HG02588 (cell line): ENCODE measurements around the gene KIAA1586.
"Not testable (repeated sequence)": the region's sequence is repeated elsewhere in the genome, so short reads cannot be mapped to it uniquely, and the experiment has no call there.

ENCODE experiments used
- ATAC-seq: cut with Tn5 transposase; IDR thresholded peaks from one replicate; pipeline ENCODE4 v1.9.1; 2021; ENCODE audit warnings: mild to moderate bottlenecking, moderate library complexity; ENCODE audit not compliant: unreplicated experiment

Gene KIAA1586, protein sequence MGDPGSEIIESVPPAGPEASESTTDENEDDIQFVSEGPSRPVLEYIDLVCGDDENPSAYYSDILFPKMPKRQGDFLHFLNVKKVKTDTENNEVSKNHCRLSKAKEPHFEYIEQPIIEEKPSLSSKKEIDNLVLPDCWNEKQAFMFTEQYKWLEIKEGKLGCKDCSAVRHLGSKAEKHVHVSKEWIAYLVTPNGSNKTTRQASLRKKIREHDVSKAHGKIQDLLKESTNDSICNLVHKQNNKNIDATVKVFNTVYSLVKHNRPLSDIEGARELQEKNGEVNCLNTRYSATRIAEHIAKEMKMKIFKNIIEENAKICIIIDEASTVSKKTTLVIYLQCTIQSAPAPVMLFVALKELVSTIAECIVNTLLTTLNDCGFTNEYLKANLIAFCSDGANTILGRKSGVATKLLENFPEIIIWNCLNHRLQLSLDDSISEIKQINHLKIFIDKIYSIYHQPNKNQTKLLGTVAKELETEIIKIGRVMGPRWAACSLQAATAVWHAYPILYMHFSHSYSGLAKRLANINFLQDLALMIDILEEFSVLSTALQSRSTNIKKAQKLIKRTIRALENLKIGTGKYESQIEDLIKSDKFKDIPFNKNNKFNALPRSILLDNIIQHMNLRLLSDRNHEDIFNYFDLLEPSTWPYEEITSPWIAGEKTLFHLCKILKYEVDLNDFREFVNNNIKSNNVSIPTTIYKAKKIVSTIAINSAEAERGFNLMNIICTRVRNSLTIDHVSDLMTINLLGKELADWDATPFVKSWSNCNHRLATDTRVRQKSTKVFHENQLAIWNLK

DNA sequence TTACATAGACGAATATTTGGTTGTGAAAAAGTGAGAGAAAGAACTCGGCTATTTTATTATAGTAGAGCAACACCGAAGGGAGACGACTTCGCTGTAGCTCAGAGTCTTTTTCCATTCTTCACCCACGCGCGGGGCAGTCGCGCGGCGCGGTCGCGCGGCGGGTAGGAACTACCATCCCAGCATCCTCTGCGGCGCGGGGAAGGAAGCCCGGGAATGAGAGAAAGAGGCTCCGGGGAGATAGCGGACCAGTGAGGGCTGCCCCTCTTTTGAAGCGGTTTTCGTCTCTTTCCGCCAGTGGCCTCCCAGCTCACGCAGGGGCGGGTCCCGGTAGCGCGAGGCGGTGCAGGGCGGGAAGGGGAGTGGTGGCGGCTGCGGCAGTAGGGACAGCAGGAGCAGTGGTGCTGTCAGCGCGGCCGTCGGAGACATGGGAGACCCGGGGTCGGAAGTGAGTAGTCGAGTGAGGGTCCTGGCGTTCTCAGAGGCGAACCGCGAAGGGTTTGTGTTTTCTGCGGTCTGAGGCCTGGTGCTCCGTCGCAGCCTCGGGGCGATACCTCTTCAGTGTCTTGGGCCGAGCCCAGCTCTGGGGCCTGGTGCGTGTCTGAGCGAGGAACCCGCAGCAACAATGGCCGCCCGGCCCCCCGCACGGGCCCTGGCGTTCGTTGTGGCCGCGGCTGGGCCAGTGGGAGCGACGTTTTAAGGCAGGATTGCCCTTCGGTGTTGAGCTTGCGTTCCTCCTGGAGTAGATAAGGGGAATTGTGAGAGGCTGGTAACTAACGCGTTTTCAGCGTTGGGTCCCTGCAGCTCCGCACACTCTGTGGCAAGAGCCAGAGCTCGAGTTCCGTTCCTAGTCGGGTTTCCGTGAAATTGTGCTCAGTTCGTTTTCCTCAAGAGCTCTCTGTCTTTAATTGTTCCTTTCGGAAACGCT, at the start of gene KIAA1586:
TSS of gene KIAA1586 (plus strand) at position 362 of the 925 bp plus-strand sequence. CDS start at position 425, 63 bp downstream.
- peak; percentile 96 for ATAC-seq

DNA sequence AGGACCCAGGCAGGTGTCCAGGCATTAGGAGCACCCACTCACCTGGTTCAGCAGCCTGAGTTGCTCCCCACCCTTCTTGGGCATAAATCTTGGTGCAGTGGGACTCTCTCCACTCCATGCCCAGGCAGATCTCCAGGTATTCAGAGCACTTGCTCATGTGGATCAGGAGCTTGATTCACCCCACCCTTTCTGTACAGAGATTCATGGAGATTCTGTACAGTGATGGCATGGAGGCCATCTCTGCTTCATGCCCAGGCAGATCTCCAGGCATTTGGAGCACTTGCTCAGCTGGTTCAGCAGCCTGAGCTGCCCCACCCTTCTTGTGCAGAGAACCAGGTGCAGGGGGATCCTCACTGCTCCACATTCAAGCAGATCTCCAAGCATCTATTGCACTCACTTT, 47.4 kb upstream of the KIAA1586 start:
- ATAC-seq, result no peak

DNA sequence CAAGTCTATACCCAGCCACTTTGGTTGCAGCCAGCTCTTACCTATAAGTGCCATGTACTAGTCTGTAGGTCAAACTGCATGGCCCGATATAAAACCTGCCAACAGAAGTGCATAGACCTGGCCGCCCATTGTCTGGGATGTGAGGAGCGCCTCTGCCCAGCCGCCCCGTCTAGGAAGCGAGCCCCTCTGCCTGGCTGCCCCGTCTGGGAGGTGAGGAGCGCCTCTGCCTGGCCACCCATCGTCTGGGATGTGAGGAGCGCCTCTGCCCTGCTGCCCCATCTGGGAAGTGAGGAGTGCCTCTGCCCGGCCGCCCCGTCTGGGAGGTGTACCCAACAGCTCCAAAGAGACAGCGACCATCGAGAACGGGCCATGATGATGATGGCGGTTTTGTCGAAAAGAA, 46.7 kb upstream of the KIAA1586 start:
- ATAC-seq, result not testable (repeated sequence)

DNA sequence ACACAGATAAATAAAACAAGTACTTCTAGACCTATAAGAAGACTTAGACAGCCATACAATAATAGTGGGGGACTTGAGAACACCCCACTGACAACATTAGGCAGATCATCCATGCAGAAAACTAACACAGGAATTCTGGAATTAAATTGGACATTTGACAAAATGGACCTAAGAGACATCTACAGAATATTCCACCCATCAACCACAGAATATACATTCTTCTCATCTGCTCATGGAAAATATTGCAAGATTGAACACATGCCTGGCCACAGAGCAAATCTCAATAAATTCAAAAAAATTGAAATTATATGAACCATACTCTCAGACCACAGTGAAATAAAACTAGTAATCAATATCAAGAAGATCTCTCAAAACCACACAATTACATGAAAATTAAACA, 44.3 kb upstream of the KIAA1586 start:
- ATAC-seq, result no peak

DNA sequence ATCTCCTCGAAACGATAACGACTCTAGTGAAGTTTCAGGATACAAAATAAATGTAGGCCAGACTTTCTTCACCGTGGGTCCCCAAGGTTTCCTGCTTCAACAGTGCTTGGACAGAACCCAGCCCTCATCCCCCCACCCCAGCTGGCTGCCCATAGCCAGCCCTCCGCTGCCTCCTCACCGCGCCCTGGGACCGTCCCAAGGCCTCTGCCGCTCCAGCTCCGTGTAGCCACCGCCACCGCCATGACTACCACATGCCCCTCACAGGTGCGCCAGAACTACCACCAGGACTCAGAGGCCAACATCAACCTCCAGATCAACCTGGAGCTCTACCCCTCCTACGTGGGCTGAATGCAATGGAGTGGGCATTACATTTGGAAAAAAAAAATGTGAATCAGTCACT, 42.2 kb upstream of the KIAA1586 start:
- ATAC-seq, result no peak

DNA sequence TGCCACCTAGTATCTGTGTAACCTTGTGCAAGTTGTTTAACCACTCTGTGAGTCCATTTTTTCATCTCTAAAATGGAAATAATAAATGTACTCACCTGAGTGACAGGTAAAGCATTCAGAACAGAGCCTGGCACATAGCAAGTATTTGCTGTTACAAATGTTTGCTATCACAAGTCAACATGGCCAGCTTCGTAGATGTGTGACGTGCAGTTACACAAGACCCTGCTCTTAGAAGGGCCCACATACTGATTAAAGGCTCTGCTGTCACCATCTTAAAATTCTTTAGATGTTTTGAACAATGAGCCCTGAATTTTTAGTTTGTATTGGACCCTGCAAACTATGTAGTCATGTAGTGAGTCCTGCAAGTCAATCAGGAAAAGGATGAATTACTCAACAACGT, 40.4 kb upstream of the KIAA1586 start:
- ATAC-seq, result no peak

DNA sequence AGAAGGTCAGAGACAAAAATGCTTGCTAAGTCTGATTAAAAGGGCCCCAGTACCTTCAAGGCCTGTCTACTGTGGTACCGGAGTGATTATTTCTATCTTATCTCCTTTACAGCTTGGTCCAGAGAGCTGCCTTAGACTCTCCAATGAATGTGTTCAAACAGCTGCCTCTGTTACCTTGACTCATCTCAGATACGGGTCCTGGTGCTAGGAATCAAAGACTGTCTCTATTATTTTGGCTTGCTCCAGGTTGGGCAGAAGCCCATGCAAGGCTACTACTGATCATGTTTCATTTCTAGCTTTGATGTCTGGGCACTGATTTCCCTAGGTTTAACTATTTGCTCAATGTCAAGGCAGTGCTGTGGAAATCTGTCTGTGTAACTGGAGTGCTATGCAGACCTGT, 38.4 kb upstream of the KIAA1586 start:
- not testable (repeated sequence) for ATAC-seq

DNA sequence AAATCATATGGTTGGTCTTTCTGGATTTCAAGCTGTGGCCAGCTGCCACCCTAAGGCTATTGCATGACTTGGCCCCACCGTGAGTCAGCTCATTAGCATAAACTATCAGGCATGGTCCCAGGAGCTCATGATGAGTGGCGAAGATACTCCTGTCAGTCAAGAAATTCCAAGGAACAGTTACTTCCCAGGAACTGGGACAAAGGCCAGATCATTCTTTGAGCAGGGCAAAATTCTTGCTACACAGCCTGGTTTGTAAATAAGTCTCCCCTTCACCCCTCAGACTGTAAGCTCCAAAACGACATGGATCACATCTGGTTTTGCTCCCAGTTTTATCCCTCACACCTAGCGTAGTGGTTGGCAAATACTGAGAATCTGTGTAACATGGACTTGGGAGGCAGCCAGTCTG, 33.0 kb upstream of the KIAA1586 start:
- no peak for ATAC-seq

DNA sequence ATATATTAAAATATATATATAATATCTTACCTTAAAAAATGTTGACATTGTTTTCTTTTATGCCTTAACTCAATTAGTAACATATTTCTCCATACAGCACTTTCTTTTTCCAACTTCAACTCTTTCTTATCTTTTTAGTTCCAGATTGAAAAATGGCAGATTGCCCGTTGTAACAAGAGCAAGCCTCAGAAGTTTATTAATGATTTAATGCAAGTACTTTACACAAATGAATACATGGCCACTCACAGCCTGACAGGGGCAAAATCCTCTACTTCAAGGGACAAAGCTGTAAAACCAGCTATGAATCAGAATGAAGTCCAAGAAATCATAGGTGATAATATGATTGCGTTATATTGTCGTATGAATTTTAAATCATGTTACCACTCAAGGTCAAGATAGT, 29.4 kb upstream of the KIAA1586 start:
- ATAC-seq, result no peak

DNA sequence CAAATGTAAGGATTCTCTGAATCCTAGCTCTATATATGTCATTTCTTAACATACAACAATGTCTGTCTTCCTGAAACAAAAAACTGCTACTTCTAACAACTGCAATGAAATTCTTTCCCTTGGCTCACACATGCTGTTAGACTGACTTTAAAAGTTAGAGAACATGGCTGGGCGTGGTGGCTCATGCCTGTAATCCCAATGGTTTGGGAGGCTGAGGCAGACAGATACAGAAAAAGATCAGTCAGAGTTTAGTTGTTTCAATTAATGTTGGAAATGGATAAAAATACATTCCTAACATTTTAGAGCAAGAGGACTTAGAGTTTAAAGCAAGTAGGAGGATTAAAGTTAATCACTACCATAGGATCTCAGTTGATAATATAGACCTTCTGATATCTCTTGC, 28.7 kb upstream of the KIAA1586 start:
- no peak for ATAC-seq

DNA sequence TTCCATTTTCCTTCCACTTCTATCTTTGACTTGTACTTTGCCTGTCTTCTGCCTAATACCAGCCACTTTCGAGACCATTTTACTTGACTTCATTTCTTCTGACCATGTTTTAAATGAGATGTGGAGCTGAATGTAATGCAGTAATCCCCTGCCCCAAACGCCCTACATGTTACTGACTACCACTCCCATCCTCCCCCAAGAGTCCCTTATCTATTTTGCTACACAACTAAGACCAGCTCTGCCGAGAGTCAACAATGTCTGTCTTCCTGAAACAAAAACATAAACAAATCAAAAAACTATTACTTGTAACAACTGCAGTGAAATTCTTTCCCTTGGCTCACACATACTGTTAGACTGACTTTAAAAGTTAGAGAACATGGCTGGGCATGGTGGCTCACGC, 27.1 kb upstream of the KIAA1586 start:
- ATAC-seq, result no peak

DNA sequence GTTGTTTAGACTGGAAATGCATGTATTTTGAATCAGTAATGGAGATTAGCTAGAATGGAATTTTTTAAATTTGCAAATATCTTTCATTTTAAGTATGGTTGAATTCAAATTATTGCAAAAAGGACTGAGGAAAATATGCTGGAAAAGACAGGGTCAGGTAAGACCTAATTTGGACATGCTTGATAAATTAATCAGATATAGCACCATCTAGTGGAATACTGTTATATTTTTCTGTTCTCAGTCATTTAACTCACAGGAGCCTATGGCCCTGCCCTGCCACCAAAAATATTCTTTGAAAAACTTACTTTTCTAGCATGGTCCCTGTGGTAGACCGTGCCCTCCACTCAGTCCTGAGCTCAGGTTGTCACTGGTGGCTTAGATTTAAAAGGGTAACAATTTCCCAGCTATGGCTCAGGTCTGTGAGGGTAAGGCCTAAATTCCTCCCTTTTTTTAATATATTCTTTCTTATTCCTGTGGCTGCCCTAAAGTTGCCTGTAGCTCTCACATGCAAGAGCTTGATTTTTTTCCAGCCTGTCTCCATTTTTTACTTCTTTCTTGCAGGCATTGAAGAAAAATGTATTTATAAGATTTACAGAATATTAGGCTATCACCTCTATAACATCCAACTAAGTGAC, 25.3 kb upstream of the KIAA1586 start:
- peak; percentile 62 for ATAC-seq

DNA sequence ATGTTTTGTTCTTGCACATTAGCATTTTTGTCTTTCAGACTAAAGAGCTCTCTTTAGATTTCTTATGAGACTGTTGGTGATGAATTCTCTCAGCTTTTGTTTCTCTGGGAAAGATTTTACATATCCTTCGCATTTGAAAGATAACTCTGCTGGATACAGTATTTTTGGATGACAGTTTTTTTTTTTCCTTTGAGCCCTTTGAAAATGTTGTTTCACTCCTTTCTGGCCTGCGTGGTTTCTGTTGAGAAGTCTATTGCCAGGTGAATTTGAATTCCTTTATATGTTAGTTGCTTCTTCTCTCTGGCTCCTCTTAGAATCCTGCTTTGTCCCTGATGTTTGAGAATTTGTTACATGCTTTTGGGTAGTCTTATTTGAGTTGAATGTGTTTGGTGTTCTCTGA, 22.2 kb upstream of the KIAA1586 start:
- no peak for ATAC-seq

DNA sequence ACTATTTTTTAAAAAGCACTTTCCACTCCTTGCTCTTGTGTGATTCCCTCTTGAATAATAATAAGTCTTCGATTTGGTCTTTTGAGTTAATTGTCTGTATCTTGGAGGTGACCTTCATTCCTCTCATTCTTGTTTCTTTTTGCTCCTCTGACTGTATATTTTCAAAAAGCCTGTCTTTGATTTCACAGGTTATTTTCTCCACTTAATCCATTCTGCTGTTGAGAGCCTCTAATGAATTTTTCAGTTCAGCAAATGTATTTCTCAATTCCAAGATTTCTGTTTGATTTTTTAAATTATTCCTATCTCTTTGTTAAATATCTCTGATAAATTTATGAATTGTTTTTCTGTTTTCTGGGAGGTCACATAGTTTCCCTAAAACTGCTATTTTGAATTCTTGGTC, 21.7 kb upstream of the KIAA1586 start:
- no peak for ATAC-seq

DNA sequence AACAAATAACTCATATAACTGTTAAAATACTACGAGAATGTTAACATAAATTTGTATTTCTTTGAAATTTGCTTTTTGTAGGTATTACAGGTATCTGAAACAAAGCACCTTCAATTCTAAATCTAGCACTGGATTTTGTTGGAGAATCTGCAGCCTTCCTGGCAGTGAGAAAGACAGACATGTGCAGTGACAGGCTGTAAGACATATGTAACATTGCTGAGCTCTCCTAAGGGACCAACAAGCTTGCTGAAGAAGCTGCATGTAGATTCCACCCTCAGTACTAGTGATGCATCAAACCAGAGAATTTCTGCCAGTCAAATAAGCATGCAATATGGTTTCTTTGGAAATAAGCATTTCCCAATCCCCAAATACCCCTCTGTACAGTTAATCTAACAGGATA, 20.5 kb upstream of the KIAA1586 start:
- no peak for ATAC-seq

DNA sequence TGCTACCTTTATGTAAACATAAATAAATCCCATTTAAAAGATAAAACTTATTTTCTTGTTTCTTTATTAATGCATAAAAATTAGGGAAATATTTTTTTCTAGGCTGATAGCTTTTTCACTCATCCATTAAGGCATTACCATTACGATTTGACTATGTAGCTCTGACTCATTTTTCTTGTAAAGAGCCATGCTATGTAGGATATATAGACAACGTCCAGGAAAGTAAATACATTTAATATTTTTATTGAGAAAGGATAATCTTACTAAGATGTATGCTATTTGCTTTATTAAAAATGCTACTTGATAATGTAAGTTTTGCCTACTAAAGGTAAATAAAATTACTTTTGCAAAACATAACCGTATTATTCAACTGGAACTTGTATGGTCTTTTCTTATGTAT, 19.2 kb upstream of the KIAA1586 start:
- no peak for ATAC-seq

DNA sequence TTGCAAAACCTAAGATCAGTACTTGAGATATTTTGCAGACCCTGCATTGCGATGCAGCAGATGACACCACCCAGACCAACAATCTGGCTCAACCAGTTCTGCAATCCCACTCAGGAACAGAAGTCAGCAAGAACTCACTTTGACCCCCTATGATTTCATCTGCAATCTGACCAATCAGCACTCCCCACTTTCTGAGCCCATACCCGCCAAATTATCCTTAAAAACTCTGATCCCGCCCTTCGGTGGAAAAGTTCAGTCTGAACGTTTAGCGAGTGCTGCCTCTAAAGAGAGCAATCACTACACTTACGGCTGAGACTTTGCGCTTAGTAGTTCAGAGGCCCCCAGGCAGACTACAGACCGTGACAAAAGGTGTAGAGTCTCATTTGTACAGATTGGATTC, 17.3 kb upstream of the KIAA1586 start:
- no peak for ATAC-seq

DNA sequence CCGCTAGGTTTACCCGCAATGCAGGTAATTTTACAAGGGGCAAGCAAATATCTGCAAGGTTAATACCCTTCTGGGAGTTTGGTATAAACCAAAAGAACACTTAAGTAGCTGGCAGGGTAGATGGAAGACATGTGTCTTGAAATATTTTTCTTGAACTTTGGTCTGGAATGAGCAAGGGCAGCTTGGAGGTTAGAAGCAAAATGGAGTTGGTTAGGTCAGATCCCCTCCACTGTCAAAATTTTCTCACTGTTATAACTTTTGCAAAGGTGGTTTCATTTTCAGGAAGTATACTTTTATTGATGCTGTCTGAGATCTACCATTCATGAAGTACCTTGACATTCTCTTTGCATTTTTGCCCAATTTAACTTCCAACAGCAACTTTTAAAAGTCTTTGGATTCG, 13.3 kb upstream of the KIAA1586 start:
- ATAC-seq, result no peak

DNA sequence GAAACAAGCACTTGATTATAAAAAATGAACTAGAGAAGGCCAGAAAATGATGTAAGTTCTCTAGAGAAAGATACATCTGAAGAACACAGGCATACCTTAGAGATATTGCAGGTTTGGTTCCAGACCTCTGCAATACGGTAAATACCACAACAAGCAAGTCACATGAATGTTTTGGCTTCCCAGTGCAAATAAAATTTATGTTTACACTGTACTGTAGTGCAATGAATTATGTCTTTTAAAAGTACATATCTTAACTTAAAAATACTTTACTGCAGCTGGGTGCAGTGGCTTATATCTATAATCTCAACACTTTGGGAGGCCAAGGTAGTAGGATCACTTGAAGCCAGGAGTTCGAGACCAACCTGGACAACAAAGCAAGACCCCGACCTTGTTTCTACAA, 10.9 kb upstream of the KIAA1586 start:
- ATAC-seq, result no peak

DNA sequence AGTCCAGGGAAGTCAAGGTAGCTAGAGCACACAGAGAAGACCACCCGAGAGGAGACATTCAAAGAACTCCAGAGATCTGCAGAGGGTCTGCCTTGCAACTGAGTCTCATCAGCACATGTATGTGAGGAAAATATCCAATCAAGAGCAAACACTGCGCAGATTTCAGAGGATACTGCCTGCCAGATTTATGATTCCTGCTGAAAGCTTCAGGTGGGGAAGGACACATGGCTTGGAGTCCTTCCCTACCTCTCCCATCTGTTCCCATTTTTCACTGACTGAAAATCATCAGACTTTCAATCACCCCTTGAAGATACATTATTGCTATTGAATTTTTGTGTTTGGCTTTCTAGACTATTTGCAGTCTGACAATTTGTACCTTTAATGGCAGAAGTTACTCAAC, 7.6 kb upstream of the KIAA1586 start:
- ATAC-seq, result no peak

DNA sequence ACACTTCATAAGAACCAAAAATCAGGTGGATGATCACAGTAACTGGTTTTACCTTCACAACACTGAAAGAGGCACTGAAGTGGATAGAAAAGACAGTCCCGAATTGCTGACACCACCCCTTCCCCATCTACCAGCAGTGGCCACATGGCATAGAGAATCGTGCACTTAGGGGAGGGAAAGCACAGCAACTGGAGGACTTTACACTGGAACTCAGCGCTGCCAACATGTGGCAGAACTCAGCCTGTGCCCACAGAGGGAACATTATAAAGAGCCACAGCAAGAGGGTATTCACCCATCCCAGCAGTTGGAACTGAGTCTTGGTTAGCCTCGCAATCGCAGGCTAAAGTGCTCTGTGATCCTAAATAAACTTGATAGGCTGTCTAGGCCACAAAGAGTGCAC, 6.5 kb upstream of the KIAA1586 start:
- no peak for ATAC-seq
